GM21576 (cell line): ENCODE data around the gene LPAR4.
A peak's percentile ranks its signal among the peaks of the same experiment; 100 is the strongest.
"Not testable (repeated sequence)": the region's sequence is repeated elsewhere in the genome, so short reads cannot be mapped to it uniquely, and the experiment has no call there.

Source experiments
- ATAC-seq: cut with Tn5 transposase; IDR thresholded peaks from one replicate; pipeline ENCODE4 v1.9.1; 2021; ENCODE audit warnings: mild to moderate bottlenecking, moderate library complexity; ENCODE audit not compliant: unreplicated experiment

Gene LPAR4

GRCh38 chrX:78747489-78747888 lies at the start of gene LPAR4:
Gene LPAR4, plus strand, starts transcription at chrX:78747720. Its CDS starts 7,150 bp downstream, at chrX:78754870.
- ATAC-seq, result no peak

- ATAC-seq, result no peak
These were observed 41.4 kb upstream of the LPAR4 start for GRCh38 chrX:78706071-78706470.

DNA sequence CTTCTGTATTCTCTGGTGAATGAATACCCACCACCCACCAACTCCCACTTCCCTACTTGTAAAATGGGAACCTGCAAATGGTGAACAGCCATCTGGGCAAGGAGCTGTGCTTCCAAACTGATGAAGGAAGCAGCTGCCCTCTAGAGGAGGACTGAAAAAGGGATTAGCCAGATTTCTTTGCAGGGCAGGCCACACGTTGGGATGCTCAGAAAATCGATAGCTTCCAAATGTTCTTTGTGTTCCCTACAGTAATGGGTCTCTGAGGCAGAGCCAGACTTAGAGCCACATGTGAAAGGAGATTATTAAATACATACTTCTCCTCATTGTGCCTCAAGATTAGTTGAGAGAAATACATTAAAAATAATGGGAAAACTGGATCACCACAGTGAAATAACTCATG lies 39.3 kb upstream of the LPAR4 start:
- ATAC-seq, result no peak

- no peak for ATAC-seq
These were observed 38.7 kb upstream of the LPAR4 start for GRCh38 chrX:78708816-78709215.

DNA sequence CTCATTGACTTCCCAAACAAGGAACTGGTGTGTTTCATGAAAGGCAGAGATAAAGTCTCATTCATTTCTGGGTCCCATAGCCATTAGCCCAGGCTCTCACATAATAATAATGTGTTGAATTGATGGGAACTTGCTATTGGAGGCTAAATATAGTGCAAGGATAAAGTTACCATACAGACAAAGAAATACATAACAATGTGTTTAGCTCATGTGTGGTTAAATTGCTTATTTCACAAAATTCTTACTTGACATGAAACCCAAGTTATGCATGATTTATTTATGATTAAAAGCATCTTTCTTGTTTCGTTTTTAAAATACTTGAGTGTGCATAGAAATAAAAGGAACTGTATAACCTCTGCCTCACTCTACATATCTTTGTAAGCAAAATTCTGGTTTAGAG lies 37.3 kb upstream of the LPAR4 start:
- ATAC-seq, result no peak

DNA sequence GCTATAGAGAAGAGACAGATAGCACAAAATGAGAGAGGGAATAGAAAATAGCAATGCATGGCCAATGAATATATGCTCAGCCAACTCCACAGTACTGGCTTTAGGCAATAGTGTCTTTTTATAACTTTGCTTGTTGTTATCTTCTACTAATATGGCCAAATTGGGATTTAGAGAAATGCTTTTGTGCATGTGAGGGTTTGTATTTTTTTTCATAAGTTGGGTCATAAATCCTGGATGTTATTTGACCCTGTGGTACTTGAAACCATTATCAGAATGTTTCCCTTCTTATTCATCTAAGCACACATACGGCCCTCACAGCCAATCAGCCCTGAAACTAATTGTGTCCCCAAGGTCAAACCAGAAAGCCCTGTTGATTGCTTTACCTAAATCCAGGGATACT lies 35.2 kb upstream of the LPAR4 start:
- no peak for ATAC-seq

DNA sequence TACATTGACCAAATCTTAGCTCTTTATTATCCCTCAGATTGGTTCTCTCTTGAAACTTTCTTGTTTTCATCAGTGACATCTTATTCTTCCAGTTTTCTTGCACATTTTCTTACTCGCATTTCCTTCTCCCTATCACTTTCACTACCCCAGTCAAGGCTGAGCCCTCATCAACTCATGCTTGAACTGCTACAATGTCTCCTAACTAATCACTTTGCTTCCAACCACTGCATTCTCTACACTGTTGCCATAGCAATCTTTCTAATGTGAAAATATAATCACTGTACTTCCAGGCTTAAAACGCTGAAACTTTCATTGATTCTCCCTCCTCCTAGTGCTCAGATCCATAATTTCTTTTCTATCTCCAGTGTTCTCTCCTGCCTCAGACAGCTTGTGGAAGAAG lies 22.2 kb upstream of the LPAR4 start:
- no peak for ATAC-seq

DNA sequence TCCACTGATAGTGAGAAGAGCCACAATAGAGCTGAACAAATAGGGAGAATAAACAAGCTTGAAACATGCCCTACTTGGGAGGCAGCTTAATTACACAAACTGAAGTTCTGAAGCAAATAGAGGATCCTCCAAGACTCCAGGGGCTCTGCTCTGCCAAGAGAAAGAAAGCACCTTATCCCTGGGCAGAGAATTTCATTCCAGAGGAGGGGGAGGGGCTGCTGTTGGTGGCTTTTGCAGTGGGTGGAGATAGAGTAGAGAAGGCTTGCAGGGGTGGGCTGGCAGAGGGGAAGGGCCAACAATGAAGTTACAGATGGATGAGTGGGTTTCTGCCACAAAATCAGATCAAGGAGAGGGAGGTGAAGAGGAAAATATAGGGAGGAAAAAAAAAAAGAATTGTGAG lies 1.0 kb upstream of the LPAR4 start:
- ATAC-seq, result no peak

DNA sequence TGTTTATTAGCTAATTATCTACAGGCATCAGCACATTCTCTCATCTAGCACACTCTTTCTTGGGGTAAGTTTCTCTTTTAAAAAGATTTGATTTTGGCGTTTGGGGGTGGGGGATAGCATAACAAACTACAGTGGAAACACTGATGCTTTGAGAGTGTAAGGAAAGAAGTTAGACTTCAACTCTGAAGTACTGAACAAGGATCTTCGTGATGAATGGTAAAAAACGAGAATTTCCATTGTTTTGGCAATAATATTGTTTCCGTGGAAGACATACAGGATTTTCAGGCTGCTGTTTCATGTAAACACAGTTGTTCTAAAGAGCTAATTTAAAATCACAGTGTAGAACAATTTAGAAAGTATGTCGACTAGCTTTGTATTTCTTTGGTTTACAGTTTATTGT lies 451 bp downstream of the LPAR4 start:
- ATAC-seq, result no peak

GRCh38 chrX:78748846-78749245 lies 1.3 kb downstream of the LPAR4 start:
- no peak for ATAC-seq

- no peak for ATAC-seq
These were observed 6.1 kb downstream of the LPAR4 start for GRCh38 chrX:78753571-78753970.

DNA sequence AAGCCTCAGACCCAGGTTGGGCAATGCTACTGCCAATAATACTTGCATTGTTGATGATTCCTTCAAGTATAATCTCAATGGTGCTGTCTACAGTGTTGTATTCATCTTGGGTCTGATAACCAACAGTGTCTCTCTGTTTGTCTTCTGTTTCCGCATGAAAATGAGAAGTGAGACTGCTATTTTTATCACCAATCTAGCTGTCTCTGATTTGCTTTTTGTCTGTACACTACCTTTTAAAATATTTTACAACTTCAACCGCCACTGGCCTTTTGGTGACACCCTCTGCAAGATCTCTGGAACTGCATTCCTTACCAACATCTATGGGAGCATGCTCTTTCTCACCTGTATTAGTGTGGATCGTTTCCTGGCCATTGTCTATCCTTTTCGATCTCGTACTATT lies 7.4 kb downstream of the LPAR4 start:
- ATAC-seq, result peak; percentile 93

GRCh38 chrX:78759081-78759480 lies 11.6 kb downstream of the LPAR4 start:
- ATAC-seq, result no peak

DNA sequence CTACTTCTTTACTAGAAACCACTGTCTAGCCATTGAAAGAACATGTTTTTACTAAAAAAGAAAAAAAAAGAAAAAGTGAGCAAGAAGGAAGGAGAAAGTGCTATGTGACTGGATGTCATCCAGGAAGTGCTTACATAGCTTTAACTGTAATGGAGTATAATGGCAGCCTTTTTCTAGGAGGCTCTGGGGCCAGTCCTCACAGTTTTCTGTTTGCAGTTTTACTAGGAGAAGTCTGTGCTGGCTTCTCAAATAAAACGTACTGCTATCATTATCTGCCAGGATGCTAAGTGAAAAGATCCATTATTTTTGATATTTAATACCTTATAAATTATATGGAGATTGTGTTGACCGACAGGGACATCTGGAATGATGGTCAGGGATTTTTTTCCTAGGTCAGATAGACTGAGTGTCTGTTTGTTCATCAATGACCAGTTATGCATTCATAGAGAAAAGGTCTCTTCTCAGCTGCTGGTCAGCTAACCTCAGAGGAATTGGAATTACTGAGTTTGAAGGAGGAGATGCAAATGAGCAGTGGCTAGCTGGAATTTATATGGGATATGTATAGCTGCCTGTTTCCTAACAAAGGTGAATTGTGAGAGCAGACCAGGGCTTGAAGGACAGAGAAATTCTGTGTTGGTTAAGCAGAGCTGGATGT lies 21.7 kb downstream of the LPAR4 start:
- no peak for ATAC-seq

DNA sequence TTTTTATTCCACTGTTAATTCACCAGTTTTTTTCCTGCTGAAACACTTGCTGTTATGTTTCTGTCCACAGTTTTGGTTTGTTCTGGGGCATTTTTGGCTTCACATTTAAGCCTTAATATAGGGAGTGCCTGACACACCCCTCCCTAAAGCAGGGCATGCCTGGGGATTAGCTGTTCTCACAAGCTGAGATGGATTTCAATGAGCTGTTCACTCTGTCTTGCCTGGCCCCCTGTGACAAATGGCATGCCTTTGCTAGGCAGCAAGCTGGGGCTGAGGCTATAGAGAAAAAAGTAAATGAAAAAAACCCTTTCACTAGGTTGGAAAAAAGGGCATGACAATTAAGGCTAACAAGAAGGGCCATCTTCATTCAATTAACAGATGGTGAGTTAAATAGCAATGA lies 22.4 kb downstream of the LPAR4 start:
- ATAC-seq, result no peak

- no peak for ATAC-seq
These were observed 49.4 kb downstream of the LPAR4 start for GRCh38 chrX:78796916-78797315.

GRCh38 chrX:78800114-78800513 lies 52.6 kb downstream of the LPAR4 start:
- no peak for ATAC-seq

- no peak for ATAC-seq
These were observed 53.2 kb downstream of the LPAR4 start for GRCh38 chrX:78800694-78801093.

DNA sequence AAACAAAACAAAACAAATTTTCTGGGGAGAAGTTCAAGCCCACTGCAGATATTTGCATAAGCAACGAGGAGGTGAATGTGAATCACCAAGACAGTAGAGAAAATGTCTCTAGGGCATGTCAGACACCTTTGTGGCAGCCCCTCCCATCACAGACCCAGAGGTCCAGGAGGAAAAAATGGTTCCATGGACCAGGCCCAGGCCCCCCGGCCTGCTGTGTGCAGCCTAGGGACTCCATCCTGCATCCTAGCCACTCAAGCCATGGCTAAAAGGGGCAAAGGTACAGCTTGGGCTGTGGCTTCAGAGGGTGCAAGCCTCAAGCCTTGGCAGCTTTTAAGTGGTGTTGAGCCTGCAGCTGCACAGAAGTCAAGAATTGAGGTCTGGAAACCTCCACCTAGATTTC lies 54.0 kb downstream of the LPAR4 start:
- no peak for ATAC-seq

DNA sequence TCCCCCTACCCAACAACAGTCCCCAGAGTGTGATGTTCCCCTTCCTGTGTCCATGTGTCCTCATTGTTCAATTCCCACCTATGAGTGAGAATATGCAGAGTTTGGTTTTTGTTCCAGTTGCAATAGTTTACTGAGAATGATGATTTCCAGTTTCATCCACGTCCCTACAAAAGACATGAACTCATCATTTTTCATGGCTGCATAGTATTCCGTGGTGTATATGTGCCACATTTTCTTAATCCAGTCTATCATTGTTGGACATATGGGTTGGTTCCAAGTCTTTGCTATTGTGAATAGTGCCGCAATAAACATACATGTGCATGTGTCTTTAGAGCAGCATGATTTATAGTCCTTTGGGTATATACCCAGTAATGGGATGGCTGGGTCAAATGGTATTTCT lies 55.0 kb downstream of the LPAR4 start:
- not testable (repeated sequence) for ATAC-seq
